Testis (tissue), 3 donors: Measurements from ENCODE around the gene TLE3. TPM values are rescaled to one million over a fixed set of nuclear protein-coding genes. Genes with fewer than 3 reads are reported as not detected.

Experiments
- DNase-seq: peaks from one replicate; pipeline ENCODE4 v3.0.0-alpha.2; 2019
- H3K27ac ChIP-seq, 2 donors: fragments of 200-600 bp; sonication (generic); one replicate each; pipeline ENCODE4 v1.5.1; 2019
- H3K27me3 ChIP-seq: fragments of 200-600 bp; sonication (generic); one replicate; pipeline ENCODE4 v1.5.1; 2019
- H3K36me3 ChIP-seq: fragments of 200-600 bp; sonication (generic); one replicate; pipeline ENCODE4 v1.5.1; 2017; ENCODE audit warnings: low read depth; ENCODE audit errors: missing control alignments
- H3K4me1 ChIP-seq: fragments of 200-600 bp; sonication (generic); one replicate; pipeline ENCODE4 v1.5.1; 2019
- H3K4me3 ChIP-seq, 2 donors: fragments of 200-600 bp; sonication (generic); one replicate each; pipeline ENCODE4 v1.5.1; 2017 to 2019
- H3K9me3 ChIP-seq: fragments of 200-600 bp; sonication (generic); one replicate; pipeline ENCODE4 v1.5.1; 2017
- CTCF ChIP-seq, 3 experiments: fragments of 450-650 bp in 2 of 3; fragments of 200-600 bp in 1 of 3; sonication (generic) in 1 of 3; IDR thresholded peaks; one replicate each; pipeline ENCODE4 v1.5.1; 2016 to 2019; ENCODE audit warnings: antibody characterized with exemption in 3 of 3, mild to moderate bottlenecking in 2 of 3, moderate library complexity in 1 of 3
- POLR2A ChIP-seq: fragments of 450-650 bp; IDR thresholded peaks from one replicate; pipeline ENCODE4 v1.6.1; 2017; ENCODE audit warnings: antibody characterized with exemption, mild to moderate bottlenecking, moderate library complexity
- WGBS, 2 donors: methylation state at CpG; one replicate each; pipeline ENCODE4 v1.1.5; 2018; 5-methylcytosine and 5-hydroxymethylcytosine counted together
- intact Hi-C: fragments of 100-400 bp; cut with DNase I; formaldehyde crosslinking; loops from one replicate; pipeline ENCODE4 v1.15.1; 2023; ENCODE audit warnings: low total_unique reads
- polyA plus RNA-seq: library from polyadenylated mRNA; stranded (reverse); fragments of 350-450 nt; fragmentation: Illumina TruSeq; extraction: RNeasy Lipid Tissue Mini Kit (QIAGEN cat#74804); gene quantifications from one replicate; pipeline ENCODE4 v1.2.3, GENCODE V29; 2014; ENCODE audit warnings: low read depth, low replicate concordance; ENCODE audit not compliant: insufficient read depth
- total RNA-seq, 2 donors: library from RNA; depleted of rRNA; stranded (reverse); fragments of >200 nt; gene quantifications; one replicate each; pipeline ENCODE4 v1.2.3, GENCODE V29; 2016

Gene TLE3
- total and polyA plus RNA-seq, 3 donors from 2014 or later, result 60.5 to 139 (median 99.5) TPM

DNA sequence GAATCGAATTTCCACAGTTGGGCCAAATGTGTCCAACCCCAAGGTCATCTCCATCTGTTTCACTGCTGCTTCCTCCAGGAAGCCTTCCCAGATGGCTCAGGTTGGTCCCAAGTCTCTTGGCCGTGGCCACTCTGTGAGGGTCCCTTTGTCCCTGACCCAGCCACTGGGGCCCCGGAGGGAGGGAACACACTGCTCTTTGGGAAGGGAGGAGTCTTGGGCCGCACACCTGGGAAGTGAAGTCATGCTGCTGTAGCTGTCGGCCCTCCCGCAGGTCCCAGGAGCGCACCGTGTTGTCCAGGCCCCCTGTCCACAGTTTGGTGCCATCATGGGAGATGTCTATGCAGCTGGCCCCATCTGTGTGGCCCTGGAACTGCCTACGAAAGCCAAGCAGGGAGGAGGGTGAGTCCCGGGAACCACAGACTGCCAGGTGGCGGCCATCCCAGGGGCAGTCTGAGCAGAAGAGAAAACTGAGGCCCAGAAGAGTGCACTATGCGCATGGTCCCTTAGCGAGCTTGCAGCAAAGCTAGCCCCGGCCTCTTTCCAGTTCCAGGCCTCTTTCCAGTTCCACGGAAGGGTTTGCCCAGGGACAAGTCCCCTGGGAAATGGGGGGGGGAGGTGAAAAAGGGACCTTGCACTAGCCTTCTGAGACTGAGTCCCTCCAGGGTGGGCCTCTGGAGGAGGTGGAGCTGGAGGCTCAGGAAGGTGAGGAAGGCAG is 44.6 kb downstream of the TLE3 start:
- Histone ChIP-seq H3K9me3 (no peaks in the 10 kb centered on the region), H3K27me3 (no peaks in the 10 kb centered on the region), H3K36me3 (no peaks in the 10 kb centered on the region), H3K27ac (no peak overlapping the region), H3K4me1 (peaks cover 33% of the 10 kb centered on the region), H3K4me3 (no peak overlapping the region)
- intact Hi-C loops, result no loop called here
- 76 to 77% methylated on average over 8 to 15 of the region's 15 CpGs for WGBS, 2 donors
- TF ChIP-seq POLR2A (no peak), CTCF (IDR thresholded peaks at IDR 0.05) (no peak)
- no peak for DNase-seq

DNA sequence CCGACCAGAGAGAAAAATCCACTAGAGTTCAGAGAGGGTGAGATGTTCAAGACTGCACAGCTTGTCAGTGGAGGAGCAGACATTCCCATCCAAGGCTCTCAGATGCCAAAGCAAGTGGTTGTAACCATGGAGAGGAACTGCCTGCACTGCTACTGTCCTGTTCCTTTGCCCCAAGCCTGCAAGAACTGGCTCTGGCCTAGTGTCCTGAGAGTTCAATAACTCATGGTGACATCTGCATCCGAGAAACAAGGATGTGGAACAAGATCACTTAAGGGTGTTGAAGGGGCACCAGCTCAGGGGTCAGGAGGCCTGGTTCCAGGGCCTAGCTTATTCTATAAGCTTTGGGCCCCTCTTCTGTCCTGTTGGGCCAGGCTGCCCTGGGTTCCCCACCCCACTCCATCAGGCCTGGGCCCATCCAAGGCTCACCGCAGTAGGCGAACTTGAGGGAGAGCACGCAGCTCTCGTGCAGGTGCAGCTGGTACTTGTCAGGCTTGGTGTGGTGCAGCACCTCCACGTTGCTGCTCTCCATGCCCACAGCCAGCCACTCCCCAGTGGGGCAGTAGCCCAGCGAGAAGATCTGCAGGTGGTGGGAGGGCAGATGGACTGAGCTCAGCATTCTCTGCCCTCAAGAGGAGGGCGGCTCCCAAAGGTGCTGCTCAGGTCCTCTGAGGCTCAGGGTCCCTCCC is 45.6 kb downstream of the TLE3 start:
- Histone ChIP-seq H3K4me1 (peaks cover 35% of the 10 kb centered on the region), H3K4me3 (no peak overlapping the region), H3K9me3 (no peaks in the 10 kb centered on the region), H3K27ac (peak overlapping the region in 1 of 2 donors; percentile 25), H3K36me3 (no peaks in the 10 kb centered on the region), H3K27me3 (no peaks in the 10 kb centered on the region)
- 86 to 87% methylated on average over 8 to 9 of the region's 9 CpGs for WGBS, 2 donors
- DNase-seq, result no peak
- intact Hi-C loops, result no loop called here
- TF ChIP-seq POLR2A (no peak), CTCF (IDR thresholded peaks at IDR 0.05) (no peak)

GRCh38 chr15:70050970-70051369 is 46.7 kb downstream of the TLE3 start:
- Histone ChIP-seq H3K36me3 (no peaks in the 10 kb centered on the region), H3K9me3 (no peaks in the 10 kb centered on the region), H3K4me1 (peaks cover 35% of the 10 kb centered on the region), H3K27me3 (no peaks in the 10 kb centered on the region), H3K27ac (peak overlapping the region in 1 of 2 donors; percentile 48), H3K4me3 (no peak overlapping the region)
- intact Hi-C loops, result no loop called here
- TF ChIP-seq CTCF (IDR thresholded peaks at IDR 0.05) (no peak), POLR2A (no peak)
- 90 to 96% methylated on average over 7 of the region's 7 CpGs for WGBS, 2 donors
- no peak for DNase-seq

DNA sequence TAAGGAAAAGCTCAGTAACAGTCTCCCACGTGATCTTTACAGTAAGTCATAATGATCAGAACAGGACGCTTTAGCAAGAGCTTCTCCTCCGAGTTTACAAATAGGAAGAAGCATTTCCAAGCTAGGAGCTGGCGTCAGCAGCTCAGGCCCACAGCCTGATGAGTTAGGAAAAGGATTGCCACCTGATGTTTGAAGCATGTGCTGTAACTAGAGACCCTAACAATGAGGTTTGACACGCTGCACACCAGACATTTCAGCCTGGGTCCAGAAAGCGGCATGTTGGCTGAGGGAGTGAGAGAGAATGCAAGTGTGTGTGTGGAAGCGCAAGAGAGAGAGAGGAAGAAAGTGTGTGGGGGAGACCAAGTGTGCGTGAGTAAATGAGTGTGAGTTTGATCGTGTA is 47.3 kb downstream of the TLE3 start:
- 66 to 79% methylated on average over 9 of the region's 9 CpGs for WGBS, 2 donors
- TF ChIP-seq CTCF (IDR thresholded peaks at IDR 0.05) (no peak), POLR2A (no peak)
- Histone ChIP-seq H3K36me3 (no peaks in the 10 kb centered on the region), H3K4me3 (no peak overlapping the region), H3K4me1 (peaks cover 35% of the 10 kb centered on the region), H3K9me3 (no peaks in the 10 kb centered on the region), H3K27ac (peak overlapping the region; percentile 48 to 69), H3K27me3 (no peaks in the 10 kb centered on the region)
- no peak for DNase-seq
- intact Hi-C loops, result no loop called here
